Measurements from ENCODE around the gene NME7.
A peak's percentile ranks its signal among the peaks of the same experiment; 100 is the strongest.
"Not testable (repeated sequence)": the region's sequence is repeated elsewhere in the genome, so short reads cannot be mapped to it uniquely, and the experiment has no call there.

Gene NME7, protein sequence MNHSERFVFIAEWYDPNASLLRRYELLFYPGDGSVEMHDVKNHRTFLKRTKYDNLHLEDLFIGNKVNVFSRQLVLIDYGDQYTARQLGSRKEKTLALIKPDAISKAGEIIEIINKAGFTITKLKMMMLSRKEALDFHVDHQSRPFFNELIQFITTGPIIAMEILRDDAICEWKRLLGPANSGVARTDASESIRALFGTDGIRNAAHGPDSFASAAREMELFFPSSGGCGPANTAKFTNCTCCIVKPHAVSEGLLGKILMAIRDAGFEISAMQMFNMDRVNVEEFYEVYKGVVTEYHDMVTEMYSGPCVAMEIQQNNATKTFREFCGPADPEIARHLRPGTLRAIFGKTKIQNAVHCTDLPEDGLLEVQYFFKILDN

GRCh38 chr1:169367686-169368405 lies at the start of gene NME7, which contains the start of gene BLZF1:
TSS of gene NME7 (minus strand) at chr1:169367797. CDS start at chr1:169367710, 87 bp downstream.
TSS of gene BLZF1 (plus strand) at chr1:169368195. CDS start at chr1:169369523, 1,328 bp downstream.
- peak; percentile 97 for DNase-seq (ENCODE audit: low read depth)

GRCh38 chr1:169414952-169415351 lies 47.4 kb upstream of the NME7 start:
- DNase-seq (ENCODE audit: low read depth), result no peak

- DNase-seq (ENCODE audit: low read depth), result not testable (repeated sequence)
Observed at GRCh38 chr1:169408340-169408739, 40.7 kb upstream of the NME7 start.

- DNase-seq (ENCODE audit: low read depth), result not testable (repeated sequence)
Observed at GRCh38 chr1:169402578-169402977, 35.0 kb upstream of the NME7 start.

- DNase-seq (ENCODE audit: low read depth), result no peak
Observed at GRCh38 chr1:169395955-169396354, 28.4 kb upstream of the NME7 start.

GRCh38 chr1:169392406-169392805 lies 24.8 kb upstream of the NME7 start:
- no peak for DNase-seq (ENCODE audit: low read depth)

DNA sequence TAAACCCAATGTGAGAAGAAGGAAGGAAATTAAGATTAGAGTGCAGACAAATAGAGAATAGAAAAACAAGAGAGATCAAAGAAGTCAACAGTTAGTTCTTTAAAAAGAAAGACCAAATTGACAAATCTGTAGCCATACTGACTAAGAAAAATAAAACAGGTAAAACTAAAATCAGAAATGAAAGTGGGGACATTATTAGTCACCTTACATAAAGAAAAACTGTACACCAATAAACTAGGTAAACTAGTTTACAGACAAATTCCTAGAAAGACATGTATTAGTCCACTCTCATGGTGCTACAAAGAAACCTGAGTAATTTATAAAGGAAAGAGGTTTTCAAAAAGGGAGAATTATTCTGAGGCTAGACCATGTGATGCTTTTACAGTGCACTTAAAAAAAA lies 22.7 kb upstream of the NME7 start:
- DNase-seq (ENCODE audit: low read depth), result no peak

DNA sequence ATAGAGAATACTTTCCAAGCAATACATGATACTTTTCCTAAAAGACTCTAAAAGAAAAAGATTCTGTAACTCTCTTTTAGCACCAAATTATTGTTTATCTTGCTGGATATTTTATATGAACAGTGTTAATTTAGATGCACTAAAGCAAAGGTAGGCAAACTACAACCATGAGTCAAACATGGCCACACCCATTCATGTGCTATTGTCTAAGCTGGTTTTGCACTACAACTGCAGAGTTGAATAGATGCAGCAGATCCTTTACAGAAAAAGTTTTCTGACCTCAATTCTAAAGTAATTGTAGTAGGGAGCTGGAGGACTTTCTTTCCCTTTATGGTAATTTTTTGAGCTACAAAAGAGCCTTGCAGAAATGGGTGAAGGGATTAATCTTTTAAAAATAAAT lies 19.8 kb upstream of the NME7 start:
- DNase-seq (ENCODE audit: low read depth), result no peak

DNA sequence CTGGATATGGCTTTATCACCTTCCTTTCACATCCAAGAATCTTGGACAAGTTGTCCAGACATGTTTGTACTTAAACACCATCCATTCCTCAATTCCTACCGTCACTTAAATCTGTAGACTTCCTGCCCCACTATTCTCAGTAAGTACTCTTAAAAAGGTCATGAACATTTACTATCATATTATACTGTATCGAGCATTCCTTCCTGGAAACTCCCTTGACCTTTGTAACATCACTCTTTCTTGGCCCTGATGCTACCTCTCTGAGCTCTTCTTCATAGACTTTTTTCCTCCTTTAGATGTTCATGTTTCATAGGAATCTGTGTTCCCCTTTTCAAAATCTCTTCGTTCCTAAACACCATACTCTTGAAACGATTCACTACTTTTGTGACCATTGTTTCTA lies 15.9 kb upstream of the NME7 start:
- DNase-seq (ENCODE audit: low read depth), result no peak

DNA sequence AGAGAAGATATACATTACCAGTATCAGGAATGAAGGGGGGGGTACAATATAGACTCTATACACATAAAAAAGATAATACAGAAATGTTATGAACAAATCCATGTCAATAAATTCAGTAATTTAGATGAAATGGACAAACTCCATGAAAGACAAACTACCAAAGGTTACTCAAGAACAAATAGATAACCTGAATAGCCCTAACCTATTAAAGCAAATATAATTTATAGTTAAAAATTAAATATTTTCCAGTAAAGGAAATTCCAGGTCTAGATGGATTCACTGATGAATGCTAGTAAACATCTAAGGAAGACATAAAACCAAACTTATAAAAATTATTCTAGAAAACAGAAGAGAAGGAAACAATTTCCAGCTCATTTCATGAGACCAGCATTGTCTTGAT lies 13.6 kb upstream of the NME7 start:
- no peak for DNase-seq (ENCODE audit: low read depth)

DNA sequence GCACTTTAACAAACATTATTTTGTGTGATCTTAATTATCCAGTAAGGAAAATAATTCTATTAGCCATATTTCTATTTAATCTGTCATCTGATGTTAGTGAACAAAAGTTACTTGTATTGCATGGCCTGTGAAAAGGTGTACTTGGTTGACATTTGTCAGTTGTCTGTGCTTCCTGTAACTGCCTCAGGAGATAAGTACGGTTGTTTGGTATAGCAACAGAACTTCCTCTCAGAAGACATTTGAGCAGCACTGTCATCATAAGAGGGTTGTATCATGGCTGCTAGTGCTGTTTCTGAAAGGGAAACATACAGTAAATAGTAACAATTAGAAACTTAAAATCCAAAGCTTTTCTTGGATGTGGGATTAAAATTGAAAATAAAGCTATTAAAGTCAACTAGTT lies 3.8 kb upstream of the NME7 start:
- DNase-seq (ENCODE audit: low read depth), result no peak

DNA sequence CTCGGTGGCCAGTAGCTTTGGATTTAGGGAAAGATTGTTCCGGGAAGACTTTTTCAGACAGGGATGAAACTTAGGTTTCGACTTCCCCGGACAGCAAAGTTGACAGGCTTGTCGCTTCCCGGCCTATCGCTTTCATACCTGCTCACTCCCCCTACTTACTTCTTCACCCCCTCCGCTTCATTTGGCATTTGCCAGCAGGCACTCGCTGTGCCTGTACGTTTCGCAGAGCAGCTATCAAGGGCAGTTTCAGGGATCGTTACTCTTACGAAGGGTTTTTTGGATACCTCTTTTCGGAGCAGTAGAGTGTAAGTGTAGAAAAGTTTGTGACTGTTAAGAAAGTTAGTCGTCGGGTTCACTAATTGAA lies 791 bp upstream of the NME7 start:
- DNase-seq (ENCODE audit: low read depth), result no peak

GRCh38 chr1:169367096-169367685 lies 406 bp downstream of the NME7 start:
- no peak for DNase-seq (ENCODE audit: low read depth)

DNA sequence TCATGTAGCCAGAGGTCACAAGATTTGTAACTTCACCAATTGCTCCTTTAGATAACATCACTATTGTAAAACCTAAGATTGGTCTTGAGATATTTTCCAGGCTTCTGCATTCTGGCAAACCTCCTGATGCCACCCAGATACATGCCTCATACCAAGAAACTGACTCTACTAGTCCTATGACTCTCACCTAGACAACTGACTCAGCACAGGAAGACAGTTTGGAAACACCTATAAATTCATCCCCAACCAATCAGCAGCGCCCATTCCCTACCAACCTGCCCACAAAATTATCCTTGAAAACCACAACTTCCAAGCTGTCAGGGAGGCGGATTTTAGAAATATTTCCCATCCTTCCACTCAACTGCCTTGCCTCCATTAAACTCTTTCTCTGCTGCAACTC lies 2.6 kb downstream of the NME7 start:
- no peak for DNase-seq (ENCODE audit: low read depth)

DNA sequence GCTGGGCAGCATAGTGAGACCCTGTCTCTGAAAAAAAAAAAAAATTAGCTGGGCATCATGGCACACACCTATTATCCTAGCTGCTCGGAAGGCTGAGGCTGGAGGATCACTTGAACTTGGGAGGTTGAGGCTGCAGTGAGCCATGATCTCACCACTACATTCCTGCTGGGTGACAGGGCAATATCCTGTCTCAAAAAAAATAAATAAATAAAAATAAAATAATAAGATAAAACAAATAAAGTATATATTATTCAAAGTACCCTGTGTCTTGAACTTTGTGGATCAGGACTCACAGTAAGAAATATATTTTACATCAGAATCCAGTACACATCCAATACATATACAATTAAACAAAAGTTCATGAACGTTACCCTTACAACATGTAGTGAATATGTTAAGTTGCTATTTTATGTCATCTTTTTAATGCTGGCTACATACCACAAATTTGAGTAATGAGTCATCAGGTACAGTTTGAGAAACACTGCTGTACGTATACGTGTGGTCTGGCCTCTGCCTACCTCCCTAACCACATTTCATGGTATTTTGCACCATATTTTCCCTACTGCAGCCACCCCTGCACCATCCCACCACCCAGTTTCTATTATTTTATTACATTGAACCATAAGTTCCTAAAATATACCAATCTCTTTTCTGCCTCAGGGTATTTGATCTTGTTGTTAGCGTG lies 4.4 kb downstream of the NME7 start:
- DNase-seq (ENCODE audit: low read depth), result no peak

DNA sequence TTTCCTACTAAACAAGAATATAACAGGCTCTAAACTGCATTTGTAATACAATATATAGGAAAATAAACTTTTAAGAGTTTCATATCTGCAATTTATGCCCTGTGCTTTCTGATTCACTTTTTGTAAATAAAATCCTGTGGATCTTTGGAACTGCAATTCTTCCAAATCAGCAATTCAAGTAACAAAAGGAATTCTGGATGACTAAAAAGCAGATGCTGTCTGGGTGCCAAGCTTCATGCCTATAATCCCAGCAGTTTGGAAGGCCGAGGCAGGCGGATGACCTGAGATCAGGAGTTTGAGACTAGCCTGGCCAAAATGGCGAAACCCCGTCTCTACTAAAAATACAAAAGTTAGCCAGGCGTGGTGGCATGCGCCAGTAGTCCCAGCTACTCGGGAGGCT lies 6.3 kb downstream of the NME7 start:
- no peak for DNase-seq (ENCODE audit: low read depth)

DNA sequence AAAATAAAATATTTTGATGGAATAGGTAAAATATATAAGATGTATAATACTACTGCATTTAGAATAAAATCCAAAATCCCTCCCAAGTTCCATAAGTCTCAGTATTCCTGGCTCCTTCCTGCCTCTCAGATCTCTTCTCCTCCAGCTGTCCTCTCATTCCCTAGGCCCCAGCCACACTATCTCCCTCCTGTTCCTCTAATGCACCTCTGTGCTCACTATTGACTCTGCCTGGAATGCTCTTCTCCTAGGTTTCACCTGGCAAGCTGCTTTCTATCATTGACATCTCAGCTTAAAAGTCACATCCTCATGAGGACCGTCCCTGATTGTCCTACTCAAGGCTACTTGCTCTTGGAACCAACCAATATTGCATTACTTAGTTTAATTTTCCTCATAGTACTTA lies 7.2 kb downstream of the NME7 start:
- no peak for DNase-seq (ENCODE audit: low read depth)

- peak; percentile 19 for DNase-seq (ENCODE audit: low read depth)
Observed at GRCh38 chr1:169348383-169349036, 19.1 kb downstream of the NME7 start.

GRCh38 chr1:169347688-169348382 lies 19.8 kb downstream of the NME7 start:
- DNase-seq (ENCODE audit: low read depth), result no peak

GRCh38 chr1:169346036-169346589 lies 21.5 kb downstream of the NME7 start:
- no peak for DNase-seq (ENCODE audit: low read depth)

GRCh38 chr1:169345511-169345910 lies 22.1 kb downstream of the NME7 start:
- DNase-seq (ENCODE audit: low read depth), result no peak

Data from activated T-cell treated with anti-CD3 and anti-CD28 coated beads for 24 hours (primary cell).